Adrenal gland (tissue), 5 donors: ENCODE data around the gene DMTF1.

ENCODE experiments used
- POLR2A ChIP-seq, 2 donors: fragments of 450-650 bp; IDR thresholded peaks; one replicate each; pipeline ENCODE4 v1.6.1; 2017; ENCODE audit warnings: antibody characterized with exemption in 2 of 2, mild to moderate bottlenecking in 2 of 2, moderate library complexity in 1 of 2
- TF ChIP-seq, protein P1 (sequence below), 6 experiments: fragments of 450-650 bp in 4 of 6; fragments of 200-600 bp in 2 of 6; sonication (generic) in 1 of 6; IDR thresholded peaks; 1 replicate in 5 of 6; 2 replicates in 1 of 6; pipeline versions ENCODE4 v1.5.1 to v1.8.0; 2016 to 2021; ENCODE audit warnings: antibody characterized with exemption in 6 of 6, mild to moderate bottlenecking in 2 of 6, moderate library complexity in 1 of 6
- donor health status: DM: no; HTN: no; CAD: no.

GRCh38 chr7:87156709-87157108 is 4.5 kb downstream of the DMTF1 start:
- TF ChIP-seq, protein P1, sequence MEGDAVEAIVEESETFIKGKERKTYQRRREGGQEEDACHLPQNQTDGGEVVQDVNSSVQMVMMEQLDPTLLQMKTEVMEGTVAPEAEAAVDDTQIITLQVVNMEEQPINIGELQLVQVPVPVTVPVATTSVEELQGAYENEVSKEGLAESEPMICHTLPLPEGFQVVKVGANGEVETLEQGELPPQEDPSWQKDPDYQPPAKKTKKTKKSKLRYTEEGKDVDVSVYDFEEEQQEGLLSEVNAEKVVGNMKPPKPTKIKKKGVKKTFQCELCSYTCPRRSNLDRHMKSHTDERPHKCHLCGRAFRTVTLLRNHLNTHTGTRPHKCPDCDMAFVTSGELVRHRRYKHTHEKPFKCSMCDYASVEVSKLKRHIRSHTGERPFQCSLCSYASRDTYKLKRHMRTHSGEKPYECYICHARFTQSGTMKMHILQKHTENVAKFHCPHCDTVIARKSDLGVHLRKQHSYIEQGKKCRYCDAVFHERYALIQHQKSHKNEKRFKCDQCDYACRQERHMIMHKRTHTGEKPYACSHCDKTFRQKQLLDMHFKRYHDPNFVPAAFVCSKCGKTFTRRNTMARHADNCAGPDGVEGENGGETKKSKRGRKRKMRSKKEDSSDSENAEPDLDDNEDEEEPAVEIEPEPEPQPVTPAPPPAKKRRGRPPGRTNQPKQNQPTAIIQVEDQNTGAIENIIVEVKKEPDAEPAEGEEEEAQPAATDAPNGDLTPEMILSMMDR (IDR thresholded peaks at IDR 0.05), result no peak
- TF ChIP-seq POLR2A (IDR thresholded peaks at IDR 0.05), result no peak
